ENCODE data around the gene CD40.

CD40 gene

DNA sequence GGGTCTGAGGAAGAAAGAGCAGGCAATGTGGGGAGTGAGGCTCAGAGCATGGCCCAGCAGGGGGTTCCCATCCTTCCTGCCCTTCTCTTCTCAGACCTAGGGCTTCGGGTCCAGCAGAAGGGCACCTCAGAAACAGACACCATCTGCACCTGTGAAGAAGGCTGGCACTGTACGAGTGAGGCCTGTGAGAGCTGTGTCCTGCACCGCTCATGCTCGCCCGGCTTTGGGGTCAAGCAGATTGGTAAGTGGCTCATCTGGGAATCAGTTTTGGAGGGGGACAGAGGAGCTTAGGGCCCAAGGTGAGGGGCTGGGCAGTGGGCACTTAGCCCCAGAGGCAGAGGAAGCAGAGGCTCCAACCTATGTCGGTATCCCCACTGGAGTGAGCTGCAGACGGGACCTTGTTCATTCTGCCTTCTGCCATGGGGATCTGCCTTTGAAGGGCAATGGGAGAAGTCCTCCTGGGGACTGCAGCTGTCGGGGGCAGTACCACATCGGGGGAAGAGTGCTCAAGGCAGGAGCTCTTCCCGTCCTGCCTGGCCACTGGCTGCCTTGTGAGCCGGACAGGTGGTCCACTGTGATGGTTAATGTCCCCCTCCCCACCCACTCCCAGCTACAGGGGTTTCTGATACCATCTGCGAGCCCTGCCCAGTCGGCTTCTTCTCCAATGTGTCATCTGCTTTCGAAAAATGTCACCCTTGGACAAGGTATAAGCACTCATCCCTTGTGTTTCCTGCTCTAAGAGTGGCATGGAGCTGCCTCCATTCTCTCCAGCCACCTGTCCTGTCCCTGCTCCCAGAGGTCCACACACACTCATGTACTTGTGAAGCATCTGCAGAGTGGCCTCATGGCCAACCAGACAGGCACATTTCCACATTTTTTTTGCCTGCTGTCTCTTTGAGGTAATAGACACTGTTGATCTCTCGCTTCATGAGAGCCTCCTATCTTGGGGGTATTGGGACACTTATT, 4.7 kb downstream of the CD40 start:
- DNase-seq (ENCODE audit: low read depth) = no peak

DNA sequence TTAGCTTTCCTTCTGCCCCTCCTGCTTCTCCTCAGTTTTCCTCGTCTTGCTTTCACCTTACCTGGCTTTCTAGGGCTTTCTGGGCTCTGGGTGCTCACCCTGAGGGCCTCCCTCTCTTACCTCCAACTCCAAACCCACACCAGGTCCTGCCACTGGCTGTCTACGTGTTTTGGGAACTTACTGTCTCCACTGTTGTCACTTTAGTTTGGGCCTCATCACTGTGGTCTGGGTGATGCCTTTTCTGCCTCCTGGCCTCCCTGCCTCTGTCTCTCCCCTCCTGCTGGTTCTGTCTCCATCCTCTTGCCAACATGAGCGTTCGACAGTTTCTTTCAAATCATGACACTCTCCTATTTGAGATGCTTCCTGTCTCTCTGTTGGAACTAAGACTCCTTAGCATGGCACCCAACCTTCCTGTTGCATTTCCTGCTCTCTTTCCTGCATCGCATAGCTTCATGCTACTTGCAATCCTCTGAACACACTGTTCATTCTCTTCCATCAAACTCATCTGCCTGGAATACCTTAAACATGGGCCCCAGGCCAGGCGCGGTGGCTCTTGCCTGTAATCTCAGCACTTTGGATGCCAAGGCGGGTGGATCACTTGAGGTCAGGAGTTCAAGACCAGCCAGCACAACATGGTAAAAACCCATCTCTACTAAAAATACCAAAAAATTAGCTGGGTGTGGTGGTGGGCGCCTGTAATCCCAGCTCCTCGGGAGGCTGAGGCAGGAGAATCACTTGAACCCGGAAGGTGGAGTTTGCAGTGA, 5.5 kb downstream of the CD40 start:
- DNase-seq (ENCODE audit: low read depth) = no peak

- DNase-seq (ENCODE audit: low read depth) = no peak
These were observed 8.4 kb downstream of the CD40 start for GRCh38 chr20:46126440-46127056.

- no peak for DNase-seq (ENCODE audit: low read depth)
These were observed 9.4 kb downstream of the CD40 start for GRCh38 chr20:46127396-46128010.

GRCh38 chr20:46128310-46129151, 10.4 kb downstream of the CD40 start:
- DNase-seq (ENCODE audit: low read depth) = no peak

GRCh38 chr20:46129955-46130481, 11.9 kb downstream of the CD40 start:
- no peak for DNase-seq (ENCODE audit: low read depth)

DNA sequence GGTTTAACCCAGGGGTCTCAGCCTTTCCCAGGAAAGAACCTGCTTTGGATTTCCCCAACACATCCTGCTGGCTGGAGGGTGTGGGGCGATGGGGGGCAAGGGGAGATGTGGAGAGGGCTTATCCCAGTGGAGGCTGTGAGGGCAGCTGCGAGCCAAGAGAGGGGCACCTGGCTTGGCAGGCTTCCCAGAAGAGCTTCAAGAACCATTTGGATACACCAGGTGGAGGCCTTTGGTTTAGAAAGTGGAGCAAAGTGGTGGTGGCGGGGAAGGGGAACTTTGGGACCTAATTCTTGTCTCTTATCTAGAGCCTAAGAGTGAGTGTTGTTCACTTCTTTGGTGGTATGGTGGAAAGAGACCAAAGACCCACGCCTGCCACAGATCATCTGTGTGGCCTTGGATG, 12.4 kb downstream of the CD40 start:
- DNase-seq (ENCODE audit: low read depth) = no peak

- no peak for DNase-seq (ENCODE audit: low read depth)
These were observed 13.3 kb downstream of the CD40 start for GRCh38 chr20:46131396-46131795.

- peak; percentile 19 for DNase-seq (ENCODE audit: low read depth)
These were observed 14.6 kb downstream of the CD40 start for GRCh38 chr20:46132705-46133120.

DNA sequence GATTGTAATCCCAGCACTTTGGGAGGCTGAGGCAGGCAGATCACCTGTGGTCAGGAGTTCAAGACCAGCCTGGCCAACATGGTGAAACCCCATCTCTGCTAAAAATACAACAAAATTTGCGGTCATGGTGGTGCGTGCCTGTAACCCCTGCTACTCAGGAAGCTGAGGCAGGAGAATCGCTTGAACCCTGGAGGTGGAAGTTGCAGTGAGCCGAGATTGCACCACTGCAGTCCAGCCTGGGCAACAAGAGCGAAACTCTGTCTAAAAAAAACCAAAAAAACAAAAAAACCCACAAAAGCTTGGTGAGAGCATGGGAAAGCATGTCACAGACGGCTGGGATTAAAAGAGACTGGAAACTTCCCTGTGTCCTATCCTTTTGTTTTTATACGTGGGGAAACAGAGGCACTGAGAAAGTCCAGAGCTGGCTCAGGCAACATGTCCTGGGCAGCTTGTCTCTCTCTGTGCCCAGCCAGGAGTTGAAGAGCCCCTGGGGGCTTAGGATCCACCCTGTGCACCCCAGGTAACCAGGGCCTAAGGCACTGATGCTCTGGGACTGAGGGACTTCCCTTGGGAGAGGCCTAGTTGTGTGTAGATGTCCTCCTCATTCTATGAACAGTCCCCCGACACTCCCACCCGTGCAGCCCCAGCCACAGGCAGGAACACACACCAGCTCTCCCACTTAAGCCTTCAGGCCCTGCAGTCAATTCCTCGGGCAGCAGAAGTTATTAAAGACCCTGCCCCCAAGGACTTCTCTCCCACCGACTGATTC, 16.0 kb downstream of the CD40 start:
- DNase-seq (ENCODE audit: low read depth) = no peak

GRCh38 chr20:46134716-46135115, 16.6 kb downstream of the CD40 start:
- no peak for DNase-seq (ENCODE audit: low read depth)

- DNase-seq (ENCODE audit: low read depth) = no peak
These were observed 17.9 kb downstream of the CD40 start for GRCh38 chr20:46135856-46136633.

GRCh38 chr20:46137816-46138215, 19.7 kb downstream of the CD40 start:
- DNase-seq (ENCODE audit: low read depth) = no peak

DNA sequence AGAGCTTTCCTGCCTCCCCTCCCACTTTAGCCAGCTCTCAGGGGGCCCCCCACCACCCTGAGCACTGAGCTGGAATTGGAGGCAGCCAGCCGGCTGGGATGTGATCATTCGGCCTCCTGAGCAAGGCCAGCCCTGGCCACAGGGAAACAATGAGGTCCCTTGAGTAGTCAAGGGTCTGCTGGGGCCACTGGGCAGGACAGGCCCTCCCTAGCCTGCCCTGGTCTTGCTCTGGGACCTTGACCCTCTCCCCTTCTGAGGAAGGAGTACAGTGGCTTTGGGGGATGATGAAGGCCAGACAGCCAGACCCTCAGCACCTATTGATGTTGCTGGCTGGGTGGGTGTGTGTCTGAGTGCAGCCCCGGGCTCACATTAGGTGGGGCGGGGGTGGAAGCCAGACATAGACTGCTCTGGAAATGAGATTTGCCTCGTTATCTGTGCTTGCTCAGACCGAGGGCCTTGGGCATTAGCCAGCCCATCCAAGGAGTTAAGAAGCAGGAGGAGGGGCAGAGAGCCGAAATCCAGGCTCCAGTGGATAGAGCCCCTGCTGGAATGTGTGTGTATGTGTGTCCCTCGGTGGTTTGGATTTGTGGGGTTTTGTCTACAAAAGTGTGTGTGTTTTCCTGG, 21.3 kb downstream of the CD40 start:
- DNase-seq (ENCODE audit: low read depth) = no peak

DNA sequence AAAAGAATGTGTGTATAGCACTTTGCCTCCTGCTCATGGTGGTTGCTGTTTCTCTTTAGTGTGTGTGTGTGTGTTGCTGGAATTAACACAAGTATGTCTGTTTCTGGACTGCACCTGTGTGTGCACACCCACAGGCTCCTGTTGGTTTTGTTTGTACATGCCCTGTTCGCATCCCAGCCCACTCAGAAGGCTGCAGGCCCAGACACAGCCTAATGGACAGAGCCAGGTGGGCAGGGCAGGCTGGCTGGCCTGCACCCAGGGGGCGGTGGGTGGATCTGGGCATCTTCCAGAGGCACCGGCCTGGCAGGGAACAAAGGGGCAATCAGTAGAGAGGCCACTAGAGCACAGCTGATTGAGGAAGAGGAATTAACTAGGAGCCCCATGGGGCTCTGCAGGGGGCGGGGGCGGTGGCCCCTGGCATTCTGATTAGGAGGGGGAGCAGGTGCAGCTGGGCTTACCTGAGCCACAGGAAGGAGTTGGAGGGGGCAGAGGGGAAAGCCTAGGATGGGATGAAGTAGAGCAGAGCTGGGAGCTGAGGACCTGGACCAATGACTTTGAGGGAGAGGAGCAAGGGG, 21.9 kb downstream of the CD40 start:
- DNase-seq (ENCODE audit: low read depth) = no peak

DNA sequence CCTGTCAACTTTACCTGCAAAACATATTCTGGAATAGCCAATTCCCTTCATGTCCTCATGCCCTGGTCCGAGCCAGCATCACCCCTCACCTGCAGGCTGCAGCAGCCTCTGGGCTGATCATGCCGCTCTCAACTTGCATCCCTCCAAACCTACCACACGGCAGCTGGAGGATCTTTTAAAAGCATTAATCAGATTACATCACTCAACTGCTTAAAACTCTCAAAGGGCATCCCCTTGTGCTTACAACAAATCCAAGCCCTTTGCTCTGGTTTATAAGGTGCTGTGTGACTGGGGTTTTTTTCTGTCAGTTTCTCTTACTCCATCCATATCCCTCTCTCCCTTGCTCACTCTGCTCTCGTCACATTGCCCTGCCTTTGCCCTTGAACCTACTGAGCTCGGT, 24.0 kb downstream of the CD40 start:
- DNase-seq (ENCODE audit: low read depth) = no peak

DNA sequence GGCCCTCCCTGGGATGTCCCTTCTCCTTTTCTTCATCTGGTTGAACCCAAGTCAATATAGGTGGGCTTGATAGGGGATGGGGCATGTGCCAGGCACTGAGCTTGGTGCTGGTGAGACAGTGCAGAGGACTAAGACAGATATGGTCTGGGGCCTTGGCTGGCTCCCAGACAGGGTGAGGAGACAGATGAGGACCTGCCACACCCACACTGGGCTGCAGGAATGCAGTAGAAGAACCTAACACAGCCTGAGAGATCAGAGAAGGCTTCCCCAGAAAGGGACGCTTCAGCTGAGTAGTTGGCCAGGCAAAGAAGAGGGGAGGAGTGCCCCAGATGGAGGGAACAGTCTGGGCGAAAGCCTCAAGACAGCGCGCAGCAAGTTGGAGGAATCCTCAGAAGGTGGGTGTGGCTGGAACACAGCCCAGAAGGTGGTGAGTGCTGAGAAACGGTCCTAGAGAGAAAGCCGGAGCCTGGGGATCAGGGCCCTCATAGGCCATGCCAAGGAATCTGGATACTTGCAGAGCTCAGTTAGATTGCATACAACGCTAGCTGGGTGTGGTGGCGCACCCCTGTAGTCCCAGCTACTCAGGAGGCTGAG, 26.4 kb downstream of the CD40 start:
- DNase-seq (ENCODE audit: low read depth) = no peak

DNA sequence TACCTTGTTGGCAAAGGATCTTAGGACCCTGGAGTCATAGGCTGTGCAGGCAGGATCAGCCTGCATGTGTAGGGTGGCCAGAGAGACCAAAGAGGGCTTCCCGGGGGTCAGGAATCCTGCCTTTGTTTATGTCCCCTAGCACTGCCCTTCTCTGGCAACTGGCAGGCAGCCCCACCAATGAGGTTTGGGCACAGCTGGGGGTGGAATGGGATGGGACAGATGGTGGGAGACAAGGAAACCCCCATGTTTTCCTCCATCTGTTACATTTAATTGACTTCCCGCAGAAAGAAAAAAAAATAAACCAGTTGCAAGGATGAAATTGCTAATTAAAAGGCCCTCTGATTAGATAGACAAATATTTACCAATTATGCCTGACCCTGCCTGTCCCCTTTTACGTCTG, 27.6 kb downstream of the CD40 start:
- no peak for DNase-seq (ENCODE audit: low read depth)
